Stimulated activated CD4-positive, alpha-beta T cell treated with anti-CD3 and anti-CD28 coated beads, Interleukin-1b, Interleukin-23, amount 100 ng/mL, for 1 hour (primary cell): ENCODE data around the gene MYO1B.

Experiments
- DNase-seq, 2 donors: peaks; one replicate each; pipeline ENCODE4 v3.0.0-alpha.2; 2020; ENCODE audit warnings: low read depth in 2 of 2

Gene MYO1B

DNA sequence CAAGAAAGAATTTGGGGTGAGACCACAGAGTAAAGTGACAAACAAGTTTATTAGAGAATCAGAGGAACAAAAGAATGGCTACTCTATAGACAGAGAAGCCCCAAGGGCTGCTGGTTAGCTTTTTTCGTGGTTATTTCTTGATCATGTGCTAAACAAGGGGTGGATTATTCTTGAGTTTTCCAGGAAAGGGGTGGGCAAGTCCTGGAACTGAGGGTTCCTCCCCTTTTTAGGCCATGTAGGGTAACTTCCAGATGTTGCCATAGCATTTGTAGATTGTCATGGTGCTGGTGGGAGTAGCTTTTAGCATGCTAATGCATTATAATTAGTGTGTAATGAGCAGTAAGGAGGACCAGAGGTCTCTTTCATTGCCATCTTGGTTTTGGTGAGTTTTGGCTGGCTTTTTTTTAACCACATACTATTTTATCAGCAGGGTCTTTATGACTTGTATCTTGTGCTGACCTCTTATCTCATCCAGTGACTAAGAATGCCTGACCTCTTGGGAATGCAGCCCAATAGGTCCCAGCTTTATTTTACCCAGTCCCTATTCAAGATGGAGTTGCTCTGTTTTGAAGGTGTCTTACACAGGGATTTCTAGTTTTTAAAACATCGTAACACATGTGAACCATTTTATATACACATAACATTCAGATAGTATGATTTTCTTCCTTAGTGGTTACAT, 77.8 kb downstream of the MYO1B start:
- no peak for DNase-seq

DNA sequence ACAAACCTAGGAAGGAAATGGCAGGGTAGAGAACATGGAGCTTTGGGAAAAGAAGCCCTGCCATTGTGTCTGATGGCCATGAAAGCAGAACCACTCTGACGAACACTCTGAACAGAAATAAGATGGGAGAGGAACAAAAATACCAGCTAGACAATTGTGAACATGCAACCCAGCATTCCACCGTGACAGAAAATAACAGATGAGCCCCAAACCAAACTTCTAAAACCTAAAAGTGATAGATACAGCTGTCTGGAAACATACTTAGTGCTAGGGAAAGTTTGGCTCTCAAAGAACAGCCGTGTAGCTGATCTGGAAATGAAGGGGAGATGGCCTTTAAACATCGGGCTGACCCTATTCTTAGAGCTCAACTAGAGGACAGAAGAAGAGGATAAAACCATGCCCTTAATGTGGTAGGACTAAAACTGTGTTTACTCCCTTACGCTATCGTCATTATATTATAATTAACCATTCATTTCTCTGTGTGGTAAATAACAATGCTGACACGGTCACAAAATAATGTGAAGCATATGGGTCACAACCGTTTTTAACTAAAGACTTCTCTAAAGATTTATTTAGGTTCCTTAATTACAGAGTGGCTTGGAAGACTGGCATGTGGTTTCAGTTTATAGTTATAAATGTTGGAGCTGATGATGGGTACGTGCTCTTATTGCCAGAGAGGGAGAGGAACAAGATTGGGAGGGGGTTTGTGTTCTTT, 80.6 kb downstream of the MYO1B start:
- no peak for DNase-seq

DNA sequence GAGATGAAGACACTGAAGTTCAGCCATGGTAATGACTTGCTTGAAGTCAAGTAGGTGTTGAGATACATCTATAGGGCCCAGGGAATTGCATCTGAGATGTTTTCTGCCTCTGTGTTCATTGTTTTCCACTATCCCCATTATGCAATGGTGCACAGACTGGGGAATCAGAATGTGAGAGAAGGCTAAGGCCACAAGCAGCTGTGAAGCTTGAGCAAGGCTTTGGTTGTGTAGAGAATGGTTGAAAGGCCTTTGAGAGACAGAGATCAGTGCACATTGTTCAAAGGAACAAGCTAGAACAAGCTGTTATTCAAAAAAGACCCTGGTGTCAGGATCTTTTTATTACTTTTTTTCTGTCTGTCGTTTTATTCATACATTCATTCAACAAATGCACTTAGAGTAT, 82.3 kb downstream of the MYO1B start:
- DNase-seq: no peak

DNA sequence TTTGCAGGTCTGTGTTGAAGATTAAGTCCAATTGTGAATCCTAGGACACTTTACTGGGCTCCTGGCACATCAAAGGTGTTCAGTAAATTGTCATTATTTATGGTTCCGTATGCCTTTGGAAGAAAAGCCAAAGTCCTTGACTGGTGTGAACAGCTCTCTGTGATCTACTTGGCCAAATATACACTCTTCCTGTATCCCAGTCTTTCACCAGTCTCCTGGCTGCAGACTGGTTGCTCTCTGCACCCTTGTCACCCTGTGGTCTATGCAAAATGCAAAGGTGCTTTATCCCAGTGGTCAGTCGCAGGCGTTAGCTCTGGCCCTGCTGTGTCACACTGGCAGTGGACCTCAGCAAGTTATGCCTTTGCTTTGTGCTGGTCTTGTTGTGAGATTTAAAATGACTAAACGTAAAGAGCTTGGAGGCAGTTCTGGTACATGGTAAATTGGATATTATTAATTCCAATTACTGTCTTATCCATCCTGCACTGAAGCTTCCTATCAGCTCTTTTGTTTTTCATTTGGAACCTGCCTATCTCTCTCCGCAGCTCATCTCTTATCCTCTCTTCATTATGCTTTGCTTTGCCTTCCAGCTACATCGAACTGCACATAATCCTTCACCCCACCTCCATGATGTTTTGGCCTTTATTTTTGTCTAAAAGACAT, 83.1 kb downstream of the MYO1B start:
- no peak for DNase-seq

DNA sequence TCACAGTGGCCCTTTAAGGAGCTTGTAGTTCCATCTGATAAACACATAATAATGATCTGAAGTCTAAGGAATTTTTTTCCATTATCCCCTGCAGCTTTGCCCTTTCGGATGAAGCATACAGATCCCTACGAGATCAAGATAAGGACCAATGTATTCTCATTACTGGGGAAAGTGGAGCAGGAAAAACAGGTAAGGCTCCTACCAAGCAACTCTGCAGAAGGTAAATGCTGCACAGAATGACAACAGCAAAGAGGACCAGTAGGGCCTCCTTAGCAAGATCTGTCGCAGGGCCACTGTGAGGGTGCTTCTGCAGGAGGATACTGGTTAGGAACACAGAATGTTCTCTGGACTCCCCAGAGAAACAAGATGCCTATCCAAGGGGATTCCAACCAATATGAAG, 84.6 kb downstream of the MYO1B start:
- no peak for DNase-seq

DNA sequence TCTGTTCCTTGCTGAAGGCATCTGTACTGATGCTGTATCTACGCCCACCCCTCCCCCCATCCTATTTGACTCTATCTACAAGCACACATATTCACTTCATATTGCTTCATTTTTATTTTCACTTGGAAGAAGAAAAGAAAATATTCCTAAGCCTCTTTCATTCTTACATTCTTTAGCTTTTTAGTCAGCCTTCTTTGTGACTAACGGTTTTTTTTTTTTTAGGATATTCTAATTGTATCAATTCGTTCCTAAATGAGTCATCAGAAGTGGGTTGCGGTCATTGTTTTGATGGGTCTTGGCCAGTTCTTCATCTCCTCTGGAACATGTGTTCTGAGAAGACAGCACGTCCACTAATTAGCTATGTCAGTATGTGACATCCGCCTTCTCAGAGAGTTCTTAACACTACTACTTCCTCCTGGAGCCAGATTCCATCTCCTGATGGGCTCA, 88.7 kb downstream of the MYO1B start:
- no peak for DNase-seq

DNA sequence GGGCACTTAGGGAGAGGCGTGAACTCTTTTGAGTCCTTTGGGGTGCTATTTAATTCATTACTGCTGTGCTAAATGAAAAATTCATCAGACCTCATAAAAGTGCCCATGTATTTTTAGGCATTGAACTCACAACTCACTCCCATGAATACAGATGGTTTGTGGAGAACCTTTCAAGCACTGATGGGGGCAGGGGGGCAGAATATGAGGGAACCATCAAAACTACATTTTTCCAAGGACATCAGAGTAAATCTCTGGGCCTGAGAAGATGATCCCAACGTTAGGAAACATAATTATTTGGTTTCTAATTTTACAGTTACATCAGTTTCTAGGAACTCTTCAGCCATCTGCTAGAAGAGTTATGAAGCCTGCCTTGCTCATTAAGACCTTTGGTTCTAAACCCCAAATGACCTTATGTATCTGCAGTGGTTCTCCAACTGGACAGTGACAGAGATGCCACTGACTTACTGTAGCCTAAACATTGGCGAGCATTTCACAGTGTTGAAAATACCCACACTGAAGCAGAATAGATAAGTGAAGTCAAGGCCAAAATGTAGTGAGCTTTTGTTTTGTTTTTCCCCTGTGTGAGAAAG, 90.8 kb downstream of the MYO1B start:
- no peak for DNase-seq

DNA sequence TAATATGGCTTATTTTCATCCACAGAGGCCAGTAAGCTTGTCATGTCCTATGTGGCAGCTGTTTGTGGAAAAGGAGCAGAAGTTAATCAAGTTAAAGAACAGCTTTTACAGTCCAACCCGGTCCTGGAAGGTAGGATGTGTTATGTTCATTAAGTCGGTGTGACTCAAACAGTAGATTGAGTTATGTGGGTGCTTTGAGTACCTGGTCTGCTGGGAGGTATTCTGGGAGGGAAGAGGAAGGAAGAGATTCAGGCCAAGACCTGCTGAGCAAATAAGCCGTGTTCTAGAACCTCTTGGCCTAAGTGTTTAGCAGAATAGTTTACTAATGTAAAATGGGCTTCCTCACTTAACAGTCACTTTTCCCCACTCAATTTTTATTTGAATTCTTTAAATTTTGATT, 96.2 kb downstream of the MYO1B start:
- DNase-seq: no peak

DNA sequence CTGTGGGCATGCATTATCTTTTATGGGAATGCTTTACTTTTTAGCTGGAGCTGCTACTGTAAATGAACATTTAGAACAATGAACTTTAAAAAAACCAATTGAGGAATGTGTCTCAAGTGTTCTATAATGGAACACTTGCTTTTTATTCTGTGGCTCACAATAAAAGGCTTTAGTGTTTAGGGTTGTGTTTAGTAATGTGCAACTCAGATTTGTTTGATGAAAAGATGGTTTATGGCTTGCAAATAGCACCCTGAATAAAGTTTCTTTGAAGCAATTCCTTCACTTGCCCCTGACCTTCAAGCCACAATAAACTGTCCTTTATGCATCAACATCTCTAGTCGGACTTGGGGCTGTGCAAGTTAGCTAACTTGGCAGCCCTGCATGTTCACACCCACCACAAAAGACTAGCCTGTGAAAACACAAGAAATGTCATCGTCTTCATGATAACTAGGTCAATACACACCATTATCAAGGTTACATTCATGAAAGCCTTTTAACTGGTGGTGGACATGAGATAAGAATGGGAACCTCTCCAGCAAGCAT, 98.7 kb downstream of the MYO1B start:
- DNase-seq: no peak

DNA sequence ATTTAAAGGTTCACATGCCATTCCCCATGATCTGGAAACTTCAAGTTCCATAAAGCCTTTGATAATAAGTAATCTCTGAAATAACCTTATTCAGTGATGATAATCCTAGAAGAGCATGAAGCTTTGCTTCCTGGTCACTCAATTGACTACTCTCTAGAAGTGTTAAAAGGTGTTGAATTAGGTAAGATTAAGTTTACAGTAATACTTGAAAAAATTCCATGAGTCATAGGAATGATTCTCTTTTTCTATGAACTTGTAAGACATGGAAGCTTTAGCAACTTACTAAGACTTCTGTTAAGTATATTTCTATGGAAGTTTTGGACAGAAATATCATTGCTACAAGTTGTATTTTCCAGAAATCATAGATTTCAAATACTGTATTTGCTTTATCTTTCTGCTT, 100.6 kb downstream of the MYO1B start:
- DNase-seq: no peak

DNA sequence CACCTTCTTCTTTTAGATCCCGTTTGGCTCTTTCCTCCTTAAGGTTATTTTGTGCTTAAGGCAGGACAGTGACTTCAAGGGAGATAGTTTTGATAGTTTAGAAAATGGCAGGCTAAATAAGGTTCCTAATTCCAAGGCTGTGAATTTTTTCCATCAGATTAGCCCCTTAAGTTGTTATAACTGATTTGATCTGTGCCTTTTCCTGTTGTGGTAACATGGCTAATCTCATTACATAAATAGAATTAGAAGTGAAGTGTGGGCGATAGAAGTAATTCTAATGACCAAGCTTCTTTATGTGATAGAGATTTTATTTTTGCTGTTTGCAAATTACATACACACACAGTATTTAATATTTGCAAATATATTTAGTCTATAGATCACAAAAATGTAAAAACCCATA, 102.0 kb downstream of the MYO1B start:
- DNase-seq: no peak

DNA sequence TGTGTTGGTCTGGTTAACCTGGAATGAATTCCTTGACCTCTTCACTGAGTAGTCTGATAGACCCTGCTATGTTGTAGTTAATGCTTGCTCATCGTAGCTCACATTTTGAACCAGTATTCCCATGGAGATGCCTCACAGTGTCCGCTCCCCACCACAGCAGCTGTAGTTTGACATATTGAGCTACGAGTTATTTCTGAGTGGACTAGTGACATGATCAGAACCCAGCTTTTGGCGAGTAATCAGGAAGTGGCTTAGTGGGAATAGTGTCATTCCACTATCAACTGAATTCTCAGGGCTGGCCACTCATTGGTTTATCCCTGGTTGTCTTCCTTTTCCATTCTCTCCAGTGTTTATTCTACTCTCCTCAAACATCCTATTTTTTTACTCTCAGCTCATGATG, 102.7 kb downstream of the MYO1B start:
- no peak for DNase-seq

DNA sequence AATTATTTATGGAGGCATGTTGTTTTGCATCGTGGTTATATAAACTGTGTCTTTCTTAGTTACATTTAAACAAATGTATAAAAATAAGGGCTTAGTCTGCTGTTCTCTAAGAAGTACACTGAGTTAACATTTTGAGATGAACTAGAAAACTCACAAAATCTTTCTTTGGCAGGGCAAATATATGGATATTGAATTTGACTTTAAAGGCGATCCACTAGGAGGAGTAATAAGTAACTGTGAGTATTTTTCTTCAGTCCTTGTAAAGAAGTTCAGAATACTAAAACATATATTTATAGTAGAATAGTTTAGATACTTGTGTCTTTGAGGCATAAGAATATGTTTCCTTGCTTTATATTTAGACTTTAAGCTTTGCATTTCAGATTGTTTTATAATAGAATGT, 104.8 kb downstream of the MYO1B start:
- no peak for DNase-seq

DNA sequence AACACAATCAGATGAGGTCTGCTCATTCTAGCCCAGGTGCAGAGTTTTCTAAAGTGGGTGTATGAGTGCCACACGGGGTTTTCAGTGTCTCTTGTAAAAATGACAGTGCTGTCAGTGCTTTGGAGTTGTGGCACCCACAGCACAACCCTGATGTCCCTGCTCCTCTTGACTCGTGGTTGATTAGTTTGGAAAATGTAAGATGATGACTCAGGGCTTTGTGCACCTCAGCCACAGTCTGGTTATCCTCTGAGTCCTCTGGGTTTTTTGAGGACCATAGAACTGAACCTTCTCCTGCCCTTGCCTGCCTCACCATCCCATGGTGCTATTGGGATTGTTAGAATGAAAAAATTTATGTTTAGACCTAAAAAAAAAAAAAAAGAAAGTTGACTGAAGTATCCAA, 105.6 kb downstream of the MYO1B start:
- no peak for DNase-seq

DNA sequence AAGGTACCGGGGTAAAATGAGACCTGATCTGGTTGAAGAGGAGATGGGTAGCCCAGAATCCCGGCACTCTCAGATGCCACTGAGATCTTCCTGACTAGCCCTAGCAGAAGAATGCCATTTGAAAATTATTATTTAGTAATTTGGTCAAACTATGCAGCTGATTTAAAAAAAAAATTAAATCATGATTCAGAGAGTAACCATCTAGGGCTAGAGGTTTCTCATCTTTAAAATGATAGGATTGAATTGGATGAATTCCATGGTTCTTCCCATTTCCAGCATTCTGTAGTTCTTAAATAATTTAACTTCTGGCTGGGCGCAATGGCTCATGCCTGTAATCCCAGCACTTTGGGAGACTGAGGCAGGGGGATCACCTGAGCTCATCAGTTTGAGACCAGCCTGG, 106.1 kb downstream of the MYO1B start:
- no peak for DNase-seq

DNA sequence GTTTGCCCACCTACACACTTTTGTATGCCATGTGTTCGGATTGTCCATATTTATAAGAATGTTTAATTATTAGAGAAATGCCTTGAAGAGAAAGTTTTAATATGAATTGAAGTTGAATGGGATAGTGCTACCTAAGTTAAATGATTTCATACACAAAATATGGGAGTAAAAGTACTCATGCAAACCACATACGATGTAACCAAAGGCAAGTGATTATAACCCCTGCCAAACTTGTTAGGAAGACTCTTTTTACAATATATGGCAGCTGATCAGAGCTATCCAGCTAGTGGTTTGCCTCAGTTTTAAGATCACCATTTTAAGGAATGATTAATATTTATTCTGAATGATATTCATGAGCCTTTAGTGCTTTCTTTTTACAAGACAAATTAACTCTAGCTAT, 106.7 kb downstream of the MYO1B start:
- no peak for DNase-seq

DNA sequence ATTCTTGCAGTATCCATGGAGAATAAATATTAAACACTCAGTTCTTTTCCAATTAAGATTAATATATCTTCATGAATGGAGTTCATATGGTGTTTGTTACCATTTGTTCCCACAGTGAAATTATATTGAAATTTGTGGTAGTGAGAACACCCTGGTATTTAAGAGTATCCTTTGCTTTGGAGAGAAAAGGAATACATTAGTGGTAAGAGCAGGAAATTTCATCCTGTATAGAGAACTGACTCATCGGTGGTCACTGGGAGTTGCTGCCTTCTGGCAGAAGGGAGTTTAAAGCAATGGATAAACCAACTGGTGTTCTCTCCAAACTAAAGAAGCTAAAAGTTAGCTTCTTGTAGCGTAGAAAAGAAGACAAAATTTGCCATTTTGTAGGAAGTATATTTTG, 107.3 kb downstream of the MYO1B start:
- DNase-seq: no peak

DNA sequence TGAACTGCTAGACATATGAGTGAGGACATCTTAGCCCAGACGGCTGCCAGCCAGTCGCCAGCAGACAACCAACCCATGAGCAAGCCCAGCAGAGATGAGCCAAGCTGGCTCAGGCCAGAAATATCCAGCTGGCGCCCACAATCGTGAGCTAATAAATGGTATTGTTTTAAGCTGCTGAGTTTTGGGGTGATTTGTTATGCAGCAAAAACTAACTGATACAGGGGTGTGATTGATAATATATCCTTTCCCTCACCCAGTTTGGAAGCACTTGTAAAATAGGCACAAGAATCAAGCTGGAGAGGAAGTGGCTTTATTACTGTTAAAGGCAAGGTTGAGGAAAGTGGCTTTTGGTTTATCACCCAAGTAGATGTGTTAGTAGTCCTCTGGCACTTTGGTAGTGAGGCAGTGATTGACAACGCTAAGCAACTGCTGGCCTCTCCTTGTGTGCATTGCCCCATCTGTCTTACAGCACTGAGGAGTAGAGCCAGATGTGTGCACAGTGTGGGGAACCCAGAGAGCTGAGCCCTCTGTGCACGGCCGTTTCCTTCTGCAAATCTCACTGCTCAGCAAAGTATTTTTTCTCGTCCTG, 110.1 kb downstream of the MYO1B start:
- no peak for DNase-seq

DNA sequence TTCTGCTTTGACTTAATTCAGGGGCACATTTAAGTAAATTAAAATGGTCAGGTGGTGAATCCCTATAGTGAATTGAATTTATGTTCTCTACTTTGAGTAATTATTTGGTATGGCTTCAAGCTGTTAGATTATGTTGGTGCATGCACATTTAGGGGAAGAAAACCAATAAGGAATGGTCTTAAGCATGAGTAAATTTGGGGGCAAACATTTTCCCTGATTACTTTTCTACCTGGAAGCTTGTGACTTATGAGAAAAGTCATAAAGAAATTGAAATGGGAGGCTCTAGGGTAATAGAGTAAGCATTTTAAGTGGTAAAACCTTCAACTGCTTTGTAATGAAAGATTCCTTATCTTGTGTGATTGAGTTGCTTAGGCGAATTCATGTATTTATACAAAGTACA, 112.5 kb downstream of the MYO1B start:
- no peak for DNase-seq

DNA sequence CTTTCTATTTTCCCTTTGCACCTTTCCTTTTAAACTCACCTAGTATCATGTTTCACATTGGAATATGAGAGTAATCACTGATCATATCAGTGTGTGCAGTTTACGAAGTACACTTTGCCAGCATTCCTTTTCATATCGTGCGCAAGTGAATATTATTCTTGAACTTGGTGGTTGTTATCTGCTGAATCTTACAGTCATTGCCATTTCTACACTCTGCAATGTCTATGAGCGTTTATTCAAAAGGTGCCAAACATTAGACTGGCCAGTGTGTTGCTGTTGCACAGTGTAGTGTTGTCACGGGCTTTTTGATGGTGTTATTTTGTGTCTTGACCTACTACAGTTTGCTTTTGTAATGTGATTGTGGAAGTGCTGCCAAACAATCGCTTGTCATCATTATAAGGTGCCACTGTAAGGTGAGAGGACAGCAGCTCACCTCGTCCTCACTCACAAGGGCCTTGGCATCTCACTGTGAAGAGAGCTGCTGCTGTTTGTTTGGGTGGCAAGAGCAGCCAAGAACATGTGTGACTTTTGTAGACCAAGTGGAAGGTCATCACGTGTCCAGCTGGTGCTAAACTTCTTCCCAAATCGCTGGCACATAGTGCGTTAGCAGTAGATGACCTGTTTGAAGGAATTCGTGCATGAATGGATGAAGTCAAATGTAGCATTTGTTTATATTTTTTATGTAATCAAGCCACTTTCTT, 113.3 kb downstream of the MYO1B start:
- DNase-seq: no peak

DNA sequence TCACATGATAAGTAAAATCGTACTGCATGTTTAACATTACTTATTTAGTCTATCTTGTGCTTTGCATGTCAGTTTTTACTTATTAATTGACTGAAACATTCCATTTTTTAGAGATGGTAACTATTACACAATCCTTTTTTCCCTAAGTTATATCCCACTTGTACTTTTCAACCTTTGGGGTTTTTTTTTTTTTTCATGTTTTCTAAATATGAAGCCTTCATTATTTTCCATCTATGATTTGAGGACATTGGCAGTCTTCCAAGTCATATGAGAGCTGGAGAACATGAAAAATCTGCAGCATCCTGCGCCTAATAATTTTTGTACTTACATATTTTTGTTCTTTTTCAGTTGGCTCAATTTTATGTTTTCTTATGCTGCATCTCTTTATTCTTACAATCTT, 113.9 kb downstream of the MYO1B start:
- DNase-seq: no peak

DNA sequence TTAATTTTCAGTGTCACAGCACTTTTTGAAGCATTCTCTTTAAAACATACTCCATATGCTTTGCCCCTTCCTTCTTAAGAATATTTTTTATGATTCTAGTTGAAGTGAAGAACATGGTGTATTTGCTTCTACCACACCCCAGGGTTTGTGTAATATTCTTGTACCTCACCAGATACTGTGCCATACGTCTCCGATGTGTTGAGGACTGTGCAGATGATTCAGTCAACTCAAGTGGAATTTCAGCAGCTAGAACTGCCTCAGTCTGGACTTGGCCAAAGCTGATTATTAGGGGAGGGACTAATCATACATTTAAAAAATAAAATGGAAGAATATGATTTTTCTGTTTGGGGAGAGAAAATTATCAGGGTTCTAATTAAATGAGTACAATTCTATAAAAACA, 115.7 kb downstream of the MYO1B start:
- DNase-seq: no peak
